Panc1 (cell line): ENCODE measurements around the gene YIF1A. TPM values are rescaled to one million over a fixed set of nuclear protein-coding genes. Genes with fewer than 3 reads are reported as not detected.

Source experiments
- ATAC-seq: fragments of 200-7000 bp; cut with Tn5 transposase; 2 replicates; pipeline ENCODE4 v1.9.1; 2020; ENCODE audit warnings: mild to moderate bottlenecking, moderate library complexity
- BruUV-seq: library from RNA; stranded (reverse); fragments of 400-500 nt; replicated peaks from 2 replicates; lab custom pipeline; 2021; lab: Mats Ljungman, UMichigan
- CTCF ChIA-PET: fragments of 300-600 bp; sonication (Branson Sonifier 250); formaldehyde crosslinking; loops from one replicate; lab custom pipeline; 2022; ENCODE audit warnings: antibody characterized with exemption; lab: Charles Lee
- POLR2A ChIA-PET: fragments of 300-600 bp; sonication (Branson Sonifier 250); formaldehyde crosslinking; loops from one replicate; lab custom pipeline; 2022; ENCODE audit warnings: antibody characterized with exemption; lab: Charles Lee
- DNase-seq: peaks from one replicate; pipeline ENCODE4 v3.0.0-alpha.2; 2010; ENCODE audit warnings: low read depth, low spot score
- H3K27ac ChIP-seq: 2 replicates; pipeline ENCODE4 v1.5.1; 2011; ENCODE audit warnings: mild to moderate bottlenecking, low read length, inconsistent platforms
- H3K27me3 ChIP-seq: fragments of 200-500 bp; sonication (Bioruptor generic); 2 replicates; pipeline ENCODE4 v1.6.0; 2014; ENCODE audit warnings: low read length, inconsistent platforms; ENCODE audit not compliant: control insufficient read depth, insufficient read depth
- H3K36me3 ChIP-seq: fragments of 200-500 bp; sonication (Bioruptor generic); 2 replicates; pipeline ENCODE4 v1.5.1; 2014; ENCODE audit warnings: inconsistent platforms, mild to moderate bottlenecking, low read length, moderate library complexity; ENCODE audit not compliant: control insufficient read depth, insufficient read depth
- H3K4me1 ChIP-seq: 2 replicates; pipeline ENCODE4 v1.5.1; 2011; ENCODE audit warnings: inconsistent platforms, mild to moderate bottlenecking, low read length, moderate library complexity; ENCODE audit not compliant: control insufficient read depth, insufficient read depth
- H3K4me3 ChIP-seq, 2 experiments: 2 replicates each; pipeline ENCODE4 v1.5.1; 2011 to 2012; ENCODE audit warnings: low read depth in 2 of 2, low read length in 2 of 2, mild to moderate bottlenecking in 2 of 2, inconsistent platforms in 1 of 2, moderate library complexity in 1 of 2
- H3K9me3 ChIP-seq: fragments of 200-500 bp; sonication (Bioruptor generic); 2 replicates; pipeline ENCODE4 v1.5.1; 2014; ENCODE audit warnings: low read depth, mild to moderate bottlenecking, inconsistent platforms, low read length, moderate library complexity; ENCODE audit not compliant: control insufficient read depth, insufficient read depth
- CTCF ChIP-seq: fragments of 450-650 bp; IDR thresholded peaks from 2 replicates; pipeline ENCODE4 v1.5.1; 2017; ENCODE audit warnings: mild to moderate bottlenecking
- POLR2AphosphoS5 ChIP-seq: IDR thresholded peaks from 2 replicates; pipeline ENCODE4 v1.6.1; 2012; ENCODE audit warnings: mild to moderate bottlenecking, low read depth, low read length, moderate library complexity
- REST ChIP-seq, 2 experiments: IDR thresholded peaks; 2 replicates each; pipeline ENCODE4 v1.6.1; 2011 to 2012; ENCODE audit warnings: low read depth in 2 of 2, control low read depth in 1 of 2, low read length in 1 of 2, mild to moderate bottlenecking in 1 of 2, moderate library complexity in 1 of 2; ENCODE audit not compliant: insufficient read depth in 1 of 2
- SIN3A ChIP-seq: IDR thresholded peaks from 2 replicates; pipeline ENCODE4 v1.6.1; 2012; ENCODE audit warnings: low read depth, mild to moderate bottlenecking, low read length, moderate library complexity, borderline replicate concordance; ENCODE audit not compliant: insufficient read depth
- TCF7L2 ChIP-seq: IDR thresholded peaks from 2 replicates; pipeline ENCODE4 v1.6.1; 2011; ENCODE audit warnings: mild to moderate bottlenecking, low read depth, low read length, inconsistent platforms
- in situ Hi-C: cut with HindIII; loops from 2 replicates; pipeline ENCODE4 v1.10.0; 2016; ENCODE audit warnings: low sequenced_read_pairs, low pct_unique_long_range_greater_than_20kb
- intact Hi-C: fragments of 100-400 bp; cut with micrococcal nuclease; formaldehyde crosslinking; loops from one replicate; pipeline ENCODE4 v1.10.0; 2022; ENCODE audit not compliant: unreplicated experiment
- total RNA-seq: library from RNA; stranded (reverse); gene quantifications from one replicate; pipeline ENCODE4 v1.2.1, GENCODE V29; 2021; ENCODE audit not compliant: unreplicated experiment

Gene YIF1A
- total RNA-seq, 1 experiment from 2014 or later = 196 TPM

GRCh38 chr11:66237867-66238266 lies 51.1 kb downstream of the YIF1A start:
- DNase-seq (no peak), ATAC-seq (no peak)
- ChIA-PET POLR2A (no interaction called here), CTCF (no interaction called here)
- BruUV-seq = no TSS peak
- no peaks in the 10 kb centered on the region; the same call in 1 of the 2 replicates for H3K36me3 ChIP-seq
- H3K4me1 ChIP-seq = no peaks in the 10 kb centered on the region
- in situ Hi-C loops (no loop called here), intact Hi-C loops (no loop called here)
- TF ChIP-seq CTCF (no peak), SIN3A (no peak), REST (IDR thresholded peaks at IDR 0.05; ENCODE audit: insufficient read depth in 1 of 2, low read depth in 2 of 2, low read length in 1 of 2) (no peak), POLR2AphosphoS5 (no peak), TCF7L2 (no peak)
- H3K9me3 ChIP-seq = no peaks in the 10 kb centered on the region
- no peak overlapping the region for H3K4me3 ChIP-seq
- no peak overlapping the region for H3K27ac ChIP-seq
- H3K27me3 ChIP-seq = no peaks in the 10 kb centered on the region

GRCh38 chr11:66235141-66235540 lies 53.8 kb downstream of the YIF1A start:
- intact Hi-C loops (no loop called here), in situ Hi-C loops (no loop called here)
- no peak for TF ChIP-seq POLR2AphosphoS5
- TF ChIP-seq SIN3A = no peak
- TF ChIP-seq REST (IDR thresholded peaks at IDR 0.05; ENCODE audit: insufficient read depth in 1 of 2, low read depth in 2 of 2, low read length in 1 of 2) = no peak
- no peak for TF ChIP-seq CTCF
- CTCF ChIA-PET = no interaction called here
- DNase-seq (no peak), ATAC-seq (no peak)
- H3K4me3 ChIP-seq = no peak overlapping the region
- H3K9me3 ChIP-seq = no peaks in the 10 kb centered on the region
- H3K4me1 ChIP-seq = no peaks in the 10 kb centered on the region
- H3K27me3 ChIP-seq = no peaks in the 10 kb centered on the region
- no TSS peak for BruUV-seq
- H3K27ac ChIP-seq = no peak overlapping the region
- no peaks in the 10 kb centered on the region for H3K36me3 ChIP-seq
- POLR2A ChIA-PET = interaction anchor here (0.6 kb wide), 1 partner anchor 426 kb away, joined by 3 read pairs; no protein-coding TSS in a partner anchor

Other genes with a start within 250 kb of the YIF1A start
- gene GAL3ST3, start 240.0 kb downstream of the YIF1A start, total RNA-seq = not detected
- 271 TPM for gene SF3B2, start 236.8 kb downstream of the YIF1A start, total RNA-seq
- gene PACS1, start 218.9 kb downstream of the YIF1A start, total RNA-seq = 91.8 TPM
- 85.1 TPM for gene KLC2, start 31.4 kb downstream of the YIF1A start, total RNA-seq
- gene RAB1B, start 20.5 kb downstream of the YIF1A start, total RNA-seq = 256 TPM
- gene CNIH2, start 11.0 kb downstream of the YIF1A start, total RNA-seq = 9.3 TPM
- 11.0 TPM for gene TMEM151A, start 2.8 kb upstream of the YIF1A start, total RNA-seq
- gene CD248, start 27.9 kb upstream of the YIF1A start, total RNA-seq = 0.15 TPM
- 21.7 TPM for gene RIN1, start 47.3 kb upstream of the YIF1A start, total RNA-seq
- 80.5 TPM for gene BRMS1, start 56.0 kb upstream of the YIF1A start, total RNA-seq
- gene B4GAT1, start 58.5 kb upstream of the YIF1A start, total RNA-seq = 29.3 TPM
- 28.3 TPM for gene SLC29A2, start 82.6 kb upstream of the YIF1A start, total RNA-seq
- gene NPAS4, start 131.9 kb upstream of the YIF1A start, total RNA-seq = 0.08 TPM
- 158 TPM for gene MRPL11, start 149.7 kb upstream of the YIF1A start, total RNA-seq
- 9.1 TPM for gene PELI3, start 177.8 kb upstream of the YIF1A start, total RNA-seq
- gene DPP3, start 191.3 kb upstream of the YIF1A start, total RNA-seq = 180 TPM
- 26.9 TPM for gene BBS1, start 221.5 kb upstream of the YIF1A start, total RNA-seq